Measurements from ENCODE around the gene DAPP1. TPM values are rescaled to one million over a fixed set of nuclear protein-coding genes. Genes with fewer than 3 reads are reported as not detected.

The DAPP1 gene
- total and polyA plus RNA-seq, 2 of the 4 experiments (the other 2 are of a cell fraction) = not detected

DNA sequence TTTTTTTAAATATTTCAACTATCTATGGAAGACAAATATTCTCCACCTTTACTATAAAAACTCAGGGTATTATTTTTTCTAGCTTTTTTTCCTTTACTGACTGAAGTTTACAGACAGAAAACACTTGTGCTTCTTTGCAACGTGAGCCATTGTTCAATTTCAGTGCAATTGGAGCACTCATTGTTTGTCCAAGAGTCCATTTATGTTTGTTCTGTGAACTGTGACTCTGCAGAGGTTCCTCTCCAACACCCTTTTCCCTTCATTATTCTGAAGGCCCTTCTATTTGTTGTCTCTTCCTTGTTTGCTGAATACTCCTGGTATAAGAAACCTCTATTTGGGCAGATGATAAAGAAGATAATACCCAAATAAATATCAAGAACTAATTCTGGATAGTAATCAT is 37.4 kb downstream of the DAPP1 start:
- Histone ChIP-seq H3K4me3 (ENCODE audit: insufficient read depth, low read depth, low read length) (no peak overlapping the region), H4K8ac (ENCODE audit: low read depth in 2 of 2, low read length in 2 of 2) (no peak overlapping the region), H2AK9ac (replicated peaks; ENCODE audit: low read depth, low read length, poor library complexity) (no peak overlapping the region), H2BK5ac (ENCODE audit: low read depth, low read length, poor library complexity, severe bottlenecking) (no peak overlapping the region), H3K18ac (ENCODE audit: low read depth, low read length) (no peak overlapping the region), H2AK5ac (ENCODE audit: low read depth, low read length) (no peak overlapping the region), H3K9me3 (ENCODE audit: control insufficient read depth, insufficient read depth, low read length) (no peaks in the 10 kb centered on the region), H4K5ac (ENCODE audit: low read depth, low read length) (no peak overlapping the region), H3K27ac (ENCODE audit: insufficient read depth, low read length) (no peak overlapping the region), H3K23ac (ENCODE audit: low read depth, low read length) (no peak overlapping the region), H2BK15ac (ENCODE audit: low read depth, low read length) (no peak overlapping the region), H3K79me1 (ENCODE audit: low read depth in 1 of 2, low read length in 2 of 2) (no peaks in the 10 kb centered on the region), H2AFZ (replicated peaks; ENCODE audit: low read length, poor library complexity) (no peak overlapping the region), H3K14ac (replicated peaks; ENCODE audit: low read depth, low read length) (no peak overlapping the region), H3K9ac (ENCODE audit: low read depth, low read length) (no peak overlapping the region), H3K9me1 (ENCODE audit: insufficient read depth, low read length) (no peaks in the 10 kb centered on the region), H2BK20ac (ENCODE audit: low read depth, low read length) (no peak overlapping the region), H4K91ac (ENCODE audit: insufficient read depth, low read depth, low read length) (no peak overlapping the region), H3K4me2 (ENCODE audit: low read depth, low read length) (no peak overlapping the region), H3K4me1 (ENCODE audit: control insufficient read depth, insufficient read depth, low read length) (no peaks in the 10 kb centered on the region), H4K20me1 (ENCODE audit: insufficient read depth, low read length) (no peaks in the 10 kb centered on the region), H3K4ac (ENCODE audit: low read depth, low read length) (no peak overlapping the region), H3K27me3 (ENCODE audit: control insufficient read depth, insufficient read depth, low read length) (peaks cover 7% of the 10 kb centered on the region), H3K56ac (ENCODE audit: extremely low read depth, insufficient read depth, low read length) (no peak overlapping the region), H3K36me3 (ENCODE audit: control insufficient read depth, insufficient read depth, low read length) (no peaks in the 10 kb centered on the region), H2BK120ac (ENCODE audit: low read depth, low read length) (no peak overlapping the region)
- dilution Hi-C loops (cut with HindIII; ENCODE audit: low sequenced_read_pairs, unreplicated experiment) = no loop called here
- TF ChIP-seq CEBPB (IDR thresholded peaks at IDR 0.05; ENCODE audit: low read depth, low read length) = no peak
- TF ChIP-seq CHD1 (IDR thresholded peaks at IDR 0.05; ENCODE audit: low read depth, low read length) = no peak
- TF ChIP-seq FOS (IDR thresholded peaks at IDR 0.05; ENCODE audit: low read depth, low read length) = no peak
- TF ChIP-seq NFE2L2 (IDR thresholded peaks at IDR 0.05; ENCODE audit: low read depth, low read length) = no peak
- no peak for TF ChIP-seq CTCF (conservative IDR thresholded peaks at IDR 0.05; ENCODE audit: low read depth, low read length)
- WGBS, 2 experiments (ENCODE audit: extremely low coverage in 2 of 2, insufficient read length in 1 of 2) = no CpG with 5 or more reads among the region's 1 CpG
- CTCF ChIA-PET = no interaction called here
- POLR2A ChIA-PET (ENCODE audit: unreplicated experiment) = no interaction called here
- intact Hi-C loops (cut with micrococcal nuclease) = no loop called here
- in situ Hi-C loops (cut with MboI; ENCODE audit: low sequenced_read_pairs) = no loop called here
- BruUV-seq (replicated peaks) = no TSS peak
- no peak for ATAC-seq (ENCODE audit: low read depth)
- no peak for DNase-seq
